NCI-H1436 (cell line): Measurements from ENCODE around the gene C16orf74.
A peak's percentile ranks its signal among the peaks of the same experiment; 100 is the strongest.

Experiments used
- DNase-seq: peaks from one replicate; lab custom pipeline; 2025; lab: John Stamatoyannopoulos, UW

C16orf74 gene

DNA sequence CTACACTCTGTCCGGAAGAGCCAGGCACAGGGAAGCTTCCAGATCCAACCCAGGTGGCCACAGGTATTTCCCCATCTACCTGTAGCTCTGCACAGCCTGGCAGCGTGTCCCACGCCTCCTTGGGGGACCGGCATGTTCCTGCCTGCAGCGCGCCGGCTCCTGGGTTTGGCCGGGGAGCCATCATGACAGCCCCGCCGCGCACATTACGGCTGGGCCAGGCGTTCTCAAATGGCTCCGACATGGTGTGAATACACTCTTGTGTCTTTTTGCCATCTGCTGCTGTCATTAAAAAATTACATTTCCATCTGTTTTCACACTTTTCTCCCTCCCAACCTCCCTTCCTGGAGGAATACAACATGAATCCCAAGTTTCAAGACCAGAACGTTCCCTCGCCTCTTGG, 54.1 kb downstream of the C16orf74 start:
- DNase-seq: no peak

DNA sequence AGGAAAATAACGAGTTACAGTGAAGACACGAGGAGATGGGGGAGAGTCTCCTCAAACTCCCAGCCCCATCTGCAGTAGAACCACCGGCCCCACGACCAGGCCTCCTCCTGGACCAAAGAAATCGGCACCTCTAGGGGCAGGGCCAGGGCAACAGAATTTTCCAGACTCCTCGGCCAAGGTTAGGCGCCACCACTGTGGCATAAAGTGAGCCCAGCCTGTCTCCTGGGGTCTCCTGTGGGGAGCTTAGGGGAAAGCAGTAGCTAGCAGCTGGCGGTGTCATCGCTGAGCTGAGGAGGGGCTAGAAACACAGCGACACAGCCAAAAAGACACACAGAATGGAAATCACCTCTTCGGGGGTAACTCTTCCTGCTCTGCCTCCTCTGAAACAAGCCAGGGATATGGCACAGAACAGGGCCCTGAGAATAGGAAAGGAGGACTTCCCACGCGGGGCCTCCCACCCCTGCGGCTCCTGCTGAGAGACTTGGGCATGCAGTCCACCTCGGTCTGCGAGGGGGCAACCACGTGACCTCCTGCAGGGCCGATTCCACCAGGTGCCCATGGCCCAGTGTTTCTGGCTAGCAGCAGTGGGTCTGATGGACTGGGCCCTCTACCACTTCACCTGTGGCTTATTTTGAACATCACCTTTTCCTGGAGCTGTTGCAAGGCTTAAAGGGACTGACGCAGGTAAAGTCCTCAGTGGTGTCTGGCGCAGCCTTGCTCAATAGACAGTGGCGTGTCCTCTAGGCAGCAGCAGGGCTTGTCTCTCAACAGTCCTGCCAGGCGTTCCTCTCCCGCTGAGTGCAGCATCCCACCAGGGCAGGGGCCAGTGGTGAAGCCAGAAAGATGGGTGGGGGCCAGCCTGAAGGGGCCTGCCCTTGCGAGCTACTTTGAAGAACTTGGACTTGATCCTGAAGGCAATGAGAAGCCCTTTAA, 55.4 kb downstream of the C16orf74 start:
- no peak for DNase-seq

DNA sequence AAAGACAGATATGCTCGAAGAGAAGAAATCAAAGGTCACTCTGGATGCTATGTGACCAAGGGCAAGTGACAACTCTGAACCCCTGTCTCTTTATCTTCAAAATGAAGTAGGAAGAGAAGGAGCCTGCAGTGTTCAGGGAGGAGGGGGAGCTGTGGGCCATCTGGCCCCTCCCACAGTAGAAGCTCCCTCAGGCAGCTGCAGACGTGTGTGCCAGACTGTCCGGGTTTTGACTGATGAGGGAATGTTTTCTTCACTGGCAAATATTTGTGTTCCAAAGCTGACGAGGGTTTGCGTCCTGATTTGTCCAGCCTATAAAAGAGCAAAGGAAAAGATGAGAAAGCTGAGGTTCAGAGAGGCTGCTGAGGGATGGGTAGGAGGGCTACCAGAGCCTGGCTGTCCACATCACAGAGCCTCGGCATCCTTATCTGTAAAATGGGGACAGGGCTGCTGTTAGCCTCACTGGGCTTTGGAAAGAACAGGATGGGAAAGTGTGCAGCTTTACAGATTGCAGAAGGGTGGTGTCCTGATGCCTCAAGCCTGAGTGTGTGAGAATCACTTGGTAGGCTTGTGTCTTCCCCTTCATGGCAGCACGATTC, 60.3 kb downstream of the C16orf74 start:
- DNase-seq: peak; percentile 26

DNA sequence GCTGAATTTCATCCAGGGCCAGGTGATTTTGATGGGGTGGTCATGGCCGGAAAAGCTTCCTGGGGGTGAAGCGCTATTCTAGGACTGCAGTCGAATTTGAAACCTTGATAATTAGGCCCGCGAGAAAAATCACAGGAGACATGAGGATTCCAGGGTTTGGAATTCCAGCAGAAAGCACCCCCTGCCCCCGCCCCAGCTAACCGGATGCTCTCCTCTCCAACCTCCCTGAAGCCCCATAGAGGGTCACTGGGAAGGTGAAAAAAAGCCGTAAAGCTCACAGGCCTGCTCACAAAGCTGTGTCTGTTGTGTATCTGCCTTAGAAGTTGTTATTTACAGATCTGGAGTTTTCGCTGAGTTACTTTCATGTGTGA, 61.0 kb downstream of the C16orf74 start:
- DNase-seq: no peak

DNA sequence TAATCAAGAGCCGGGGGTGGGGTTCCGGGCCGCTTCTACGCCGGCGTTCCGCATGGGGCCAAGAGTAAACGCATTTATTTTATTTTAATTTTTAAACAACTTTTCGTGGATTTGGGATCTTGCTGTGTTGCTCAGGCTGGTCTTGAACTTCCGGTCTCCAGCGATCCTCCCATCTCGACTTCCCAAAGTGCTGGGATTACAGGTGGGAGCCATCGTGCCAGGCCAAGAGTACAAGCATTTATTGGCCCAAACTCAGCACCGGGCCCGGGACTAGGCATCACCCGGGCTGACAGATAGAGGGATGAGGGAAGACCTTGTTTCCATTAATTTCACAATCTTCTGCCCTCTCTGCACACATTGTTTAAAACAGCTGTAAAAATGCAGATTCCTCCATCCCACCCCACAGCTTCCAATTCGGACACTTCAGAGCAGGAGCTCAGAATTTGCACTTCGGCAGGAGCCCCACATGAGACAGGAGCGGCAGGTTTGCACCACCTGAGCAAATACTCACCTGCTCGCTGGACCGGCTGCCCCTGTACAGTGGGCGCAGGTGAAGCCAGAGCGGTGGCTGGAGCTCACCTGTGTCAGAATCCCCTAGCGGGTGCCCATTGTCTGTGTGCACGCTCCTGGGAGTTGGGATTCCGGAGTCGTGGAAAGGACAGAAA, 61.5 kb downstream of the C16orf74 start:
- DNase-seq: no peak

DNA sequence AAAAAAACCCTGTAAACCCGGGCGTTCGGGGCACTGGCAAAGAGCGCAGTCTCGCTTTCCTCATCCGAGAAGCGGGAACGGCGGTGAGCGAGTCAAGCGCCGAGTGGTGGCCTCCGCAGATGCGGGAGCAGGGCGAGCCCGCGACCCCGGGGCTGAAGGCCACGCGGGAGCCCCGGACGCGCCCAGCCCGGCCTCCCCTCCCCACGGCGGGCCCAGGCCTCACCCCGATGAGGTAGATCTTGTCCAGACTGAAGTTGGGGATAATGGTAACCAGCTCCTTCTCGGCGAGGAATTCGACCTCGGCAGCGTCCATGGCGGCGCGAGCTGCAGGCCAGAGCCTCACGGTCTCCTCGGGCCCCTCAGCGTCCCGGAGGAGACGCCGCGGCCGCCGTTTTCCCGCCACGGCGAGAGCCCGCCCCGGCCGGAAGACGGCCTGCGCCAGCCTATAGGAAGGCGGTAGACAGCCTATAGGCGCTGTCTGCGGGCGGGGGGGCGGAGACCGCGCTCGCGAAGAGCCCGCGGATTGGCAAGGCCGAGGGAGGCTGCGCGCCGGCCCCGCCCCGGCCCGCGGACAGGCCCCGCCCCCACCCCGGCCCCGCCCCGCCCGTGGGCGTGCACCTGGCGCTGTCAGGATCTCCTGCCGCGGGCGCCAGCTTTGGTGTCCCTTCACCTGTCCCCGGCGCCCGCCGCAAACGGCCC, 62.2 kb downstream of the C16orf74 start, which contains the start of gene GINS2:
GINS2 (minus strand) TSS at position 369 of the 699 bp plus-strand sequence; CDS start at position 313, 56 bp downstream.
- peak; percentile 93 for DNase-seq

DNA sequence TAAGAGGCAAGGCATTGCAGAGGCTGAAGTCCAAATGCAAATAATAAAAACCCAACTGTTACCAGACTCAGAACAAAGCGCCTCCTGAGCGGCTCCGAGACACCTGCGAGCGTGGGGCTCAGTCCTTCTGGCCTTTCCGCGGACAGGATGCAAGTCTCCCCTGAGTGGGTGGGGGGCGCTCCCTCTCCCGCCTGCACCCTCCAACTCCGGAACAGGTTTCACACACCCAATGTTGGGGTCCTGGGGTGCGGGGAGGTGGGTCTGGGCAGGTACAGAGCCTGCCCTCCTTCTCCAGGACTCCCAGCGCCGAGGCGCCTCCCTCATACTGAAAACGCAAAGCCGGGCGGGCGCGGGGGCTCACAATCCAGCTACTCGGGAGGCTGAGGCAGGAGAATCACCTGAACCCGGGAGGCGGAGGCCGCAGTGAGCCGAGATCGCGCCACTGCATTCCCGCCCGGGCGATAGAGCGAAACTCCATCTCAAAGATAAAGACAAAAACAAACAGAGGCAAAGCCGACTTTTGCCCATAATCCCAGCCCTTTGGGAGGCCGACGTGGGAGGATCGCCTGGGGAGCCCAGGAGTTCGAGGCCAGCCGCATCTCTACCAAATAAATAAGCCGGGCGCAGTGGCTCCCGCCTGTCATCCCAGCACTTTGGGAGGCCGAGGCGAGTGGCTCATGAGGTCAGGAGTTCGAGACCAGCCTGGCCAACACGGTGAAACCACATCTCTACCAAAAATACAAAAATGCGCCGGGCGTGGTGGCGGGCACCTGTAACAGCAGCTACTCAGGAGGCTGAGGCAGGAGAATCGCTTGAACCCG, 63.0 kb downstream of the C16orf74 start:
- DNase-seq: no peak

DNA sequence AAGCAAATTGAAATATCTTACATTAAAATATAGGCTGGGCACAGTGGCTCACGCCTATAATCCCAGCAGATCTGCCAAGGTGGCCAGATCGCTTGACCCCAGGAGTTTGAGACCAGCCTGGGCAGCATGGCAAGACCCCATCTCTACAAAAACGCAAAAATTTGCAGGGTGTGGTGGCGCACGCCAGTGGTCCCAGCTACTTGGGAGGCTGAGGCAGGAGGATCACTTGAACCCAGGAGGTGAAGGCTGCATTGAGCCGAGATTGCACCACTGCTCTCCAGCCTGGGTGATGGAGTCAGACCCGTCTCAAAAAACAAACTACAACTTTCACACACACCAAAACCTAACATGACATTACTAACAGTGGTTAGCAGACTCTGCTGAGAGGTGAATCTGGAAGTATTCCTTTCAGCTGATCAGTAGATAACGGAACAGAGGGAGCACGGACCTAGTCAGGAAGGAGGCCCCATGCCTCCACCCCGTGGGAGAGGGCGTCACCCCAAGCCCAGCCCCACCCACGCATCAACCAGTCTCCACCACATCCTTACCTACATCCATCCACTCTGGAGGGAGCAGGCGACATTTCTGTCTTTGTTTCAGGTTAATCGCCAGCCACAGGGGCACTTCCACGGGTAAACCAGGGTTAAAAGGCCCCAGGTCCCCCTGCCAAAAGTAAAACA, 63.8 kb downstream of the C16orf74 start:
- no peak for DNase-seq

DNA sequence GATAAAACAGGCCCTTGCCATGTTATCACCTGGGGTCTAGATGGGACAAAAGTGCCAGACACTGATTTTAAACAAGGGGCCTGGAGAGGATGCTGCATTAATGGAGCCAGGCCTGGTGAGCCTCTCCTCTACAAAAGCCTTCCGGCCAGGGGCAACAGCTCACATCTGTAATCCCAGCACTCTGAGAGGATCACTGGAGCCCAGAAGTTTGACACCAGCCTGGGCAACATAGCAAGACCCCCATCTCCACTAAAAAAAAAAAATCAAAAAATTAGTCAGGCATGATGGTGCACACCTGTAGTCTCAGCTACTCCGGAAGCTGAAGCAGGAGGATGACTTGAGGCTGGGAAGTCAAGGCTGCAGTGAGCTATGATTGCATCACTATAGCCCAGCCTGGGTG, 65.6 kb downstream of the C16orf74 start:
- no peak for DNase-seq

DNA sequence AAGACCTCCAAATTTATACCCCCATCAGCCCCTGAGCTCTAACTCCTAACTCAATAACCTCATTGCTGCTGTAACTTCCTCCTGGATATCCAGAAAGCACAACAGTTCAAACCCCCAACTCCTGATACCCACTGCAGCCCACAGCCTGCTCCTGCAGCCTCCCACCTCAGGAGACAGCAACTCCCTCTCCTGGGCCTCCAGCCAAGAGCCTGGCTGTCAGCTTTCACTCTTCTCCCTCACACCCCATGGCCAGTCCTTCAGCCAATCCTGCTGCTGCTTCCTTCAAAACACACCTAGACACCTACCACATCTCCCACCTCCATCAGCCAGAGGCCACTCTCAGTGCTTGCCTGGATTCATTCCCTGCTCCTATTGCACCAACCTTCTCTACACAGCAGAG, 67.5 kb downstream of the C16orf74 start:
- DNase-seq: no peak

DNA sequence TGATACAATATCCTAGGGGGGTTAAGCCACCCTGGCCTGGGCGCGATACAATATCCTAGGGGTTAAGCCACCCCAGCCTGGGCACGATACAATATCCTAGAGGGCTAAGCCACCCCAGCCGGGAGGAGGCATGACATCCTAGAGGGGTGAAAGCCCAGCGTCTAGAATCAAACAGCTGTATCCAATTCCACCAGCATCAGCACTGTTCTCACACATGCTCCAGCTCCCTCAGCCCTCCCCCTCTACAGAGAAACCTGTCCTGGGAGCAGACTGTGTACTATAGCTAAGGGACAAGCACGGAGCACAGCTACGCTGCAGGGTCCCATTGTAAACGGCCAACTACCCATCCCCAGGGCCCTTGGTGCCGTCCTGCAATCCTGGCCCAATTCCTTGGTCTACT, 68.4 kb downstream of the C16orf74 start:
- DNase-seq: no peak

DNA sequence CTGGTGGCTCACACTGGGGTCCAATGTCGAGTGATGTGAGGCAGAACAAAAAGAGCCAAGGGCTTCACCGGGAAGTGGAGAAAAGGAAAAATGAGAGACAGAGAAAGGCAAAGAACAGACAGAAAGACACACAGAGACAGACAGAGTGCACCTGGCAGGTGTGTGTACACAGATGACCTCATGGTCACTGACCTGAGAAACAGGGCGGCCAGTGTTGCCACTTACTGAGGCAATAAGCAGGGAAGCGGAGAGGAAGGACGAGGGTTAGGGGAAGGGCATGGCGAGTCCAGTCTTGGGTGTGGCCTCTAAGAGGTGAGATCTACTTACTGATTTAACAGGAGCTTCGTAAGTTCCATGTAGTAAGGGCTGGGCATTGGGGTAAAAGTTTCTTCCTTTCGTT, 69.6 kb downstream of the C16orf74 start:
- DNase-seq: no peak

DNA sequence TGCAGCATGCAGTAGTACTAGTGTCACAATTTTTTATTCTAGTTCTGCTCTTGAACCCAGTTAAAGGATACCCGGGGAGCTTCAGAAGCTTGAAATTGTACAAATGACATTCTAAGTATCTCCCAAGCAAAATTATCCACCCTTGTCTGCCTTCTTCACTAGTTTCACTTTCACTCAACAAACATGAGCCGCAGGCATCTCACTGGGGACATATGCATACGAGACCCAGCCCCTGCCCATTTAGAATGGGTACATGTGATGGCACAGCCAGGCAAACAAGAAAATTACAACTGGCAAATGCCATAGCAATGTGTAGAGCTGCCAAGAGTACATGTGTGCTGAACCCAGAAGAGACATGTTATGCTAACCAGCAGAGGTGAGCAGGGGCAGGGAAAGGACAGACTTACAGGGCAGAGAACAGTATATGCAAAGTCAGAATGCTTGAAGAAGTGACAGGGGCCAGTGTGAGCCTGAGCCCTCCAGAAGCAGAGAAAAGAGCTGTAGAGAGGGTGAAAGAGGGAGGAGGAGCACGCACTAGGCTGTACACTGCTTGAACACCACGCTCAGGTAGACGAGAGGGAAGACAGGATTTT, 70.4 kb downstream of the C16orf74 start:
- DNase-seq: no peak

DNA sequence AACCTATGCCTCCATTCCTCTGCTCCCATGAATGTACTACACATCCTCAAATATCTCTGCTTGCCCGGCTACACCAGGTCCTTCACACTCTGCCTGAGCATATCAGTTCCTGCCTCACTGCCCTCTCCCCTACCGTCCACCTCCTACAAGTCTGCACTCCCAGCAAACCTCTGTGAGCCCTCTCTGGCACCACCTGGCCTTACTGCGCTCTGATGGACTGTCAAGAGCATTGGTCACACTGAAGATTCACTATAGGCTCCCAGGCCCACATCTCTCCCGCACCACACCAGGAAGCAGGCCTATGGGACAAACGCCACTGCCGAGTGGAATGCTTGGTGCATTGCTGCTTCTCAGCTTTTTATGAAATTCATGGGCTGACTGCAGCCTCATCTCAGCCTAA, 71.0 kb downstream of the C16orf74 start:
- no peak for DNase-seq

DNA sequence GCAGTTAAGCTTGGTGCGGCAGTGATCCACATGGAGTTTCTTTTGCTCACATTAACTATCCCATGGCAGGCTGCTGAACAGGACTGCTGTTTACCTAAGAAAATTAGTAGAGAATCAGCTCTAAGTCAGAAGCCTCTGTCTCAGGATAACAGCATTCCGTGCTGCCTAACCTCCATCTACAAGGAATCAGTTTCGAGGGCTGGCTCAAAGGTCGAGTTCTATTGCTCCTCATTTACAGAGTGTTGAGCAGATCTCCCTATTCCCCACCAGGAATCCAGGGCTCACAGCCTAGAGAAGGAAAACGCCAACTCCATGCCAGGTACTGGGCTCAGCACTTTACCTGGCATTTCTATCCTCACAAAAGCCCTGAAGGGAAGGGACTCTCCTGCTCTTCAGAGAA, 72.1 kb downstream of the C16orf74 start:
- DNase-seq: no peak

DNA sequence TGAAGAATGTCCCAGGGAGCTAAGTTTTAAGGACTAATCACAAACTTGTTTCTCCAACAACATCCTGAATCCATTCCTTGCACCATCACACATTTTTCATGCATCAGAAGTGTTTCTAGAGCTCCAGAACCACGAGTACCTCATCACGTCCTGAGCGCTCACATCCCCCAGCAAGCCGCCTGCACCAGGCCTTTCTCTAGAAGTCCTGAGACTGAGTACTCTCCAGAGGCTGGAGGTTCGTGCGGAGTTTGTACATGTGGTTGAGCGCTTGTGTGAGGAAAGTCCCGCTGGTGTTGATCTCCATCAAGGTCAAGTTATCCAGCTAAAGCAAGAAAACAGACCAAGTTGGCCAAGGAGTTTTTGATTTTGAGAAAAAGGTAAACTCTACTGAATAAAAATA, 72.9 kb downstream of the C16orf74 start:
- no peak for DNase-seq

DNA sequence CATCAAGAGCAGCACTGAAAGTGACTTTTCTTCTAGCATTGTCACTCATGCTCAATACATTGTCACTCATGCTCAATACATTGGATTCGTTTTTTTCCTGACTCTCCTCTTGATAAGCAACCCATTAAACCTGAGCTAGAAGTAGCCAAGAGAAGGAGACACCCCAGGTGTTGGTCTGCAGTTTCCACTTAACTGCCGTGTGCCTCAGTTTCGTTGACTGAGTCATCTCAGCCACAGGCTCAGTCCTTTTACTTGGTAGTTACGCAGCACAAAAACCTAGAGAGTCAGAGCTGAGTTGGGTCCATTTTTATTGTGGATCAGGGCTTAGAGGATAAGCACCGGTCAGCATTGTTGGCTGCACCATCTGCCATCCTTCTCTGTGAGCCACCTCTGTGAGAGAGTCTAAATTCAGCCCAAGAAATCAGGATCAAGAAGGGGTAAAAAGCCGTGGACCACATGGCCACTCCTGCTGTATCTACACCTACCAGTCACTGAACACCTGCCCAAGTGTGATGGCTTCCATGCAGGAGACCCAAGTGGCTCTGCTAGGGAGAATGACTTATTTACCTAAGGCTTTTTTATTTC, 73.4 kb downstream of the C16orf74 start:
- no peak for DNase-seq

DNA sequence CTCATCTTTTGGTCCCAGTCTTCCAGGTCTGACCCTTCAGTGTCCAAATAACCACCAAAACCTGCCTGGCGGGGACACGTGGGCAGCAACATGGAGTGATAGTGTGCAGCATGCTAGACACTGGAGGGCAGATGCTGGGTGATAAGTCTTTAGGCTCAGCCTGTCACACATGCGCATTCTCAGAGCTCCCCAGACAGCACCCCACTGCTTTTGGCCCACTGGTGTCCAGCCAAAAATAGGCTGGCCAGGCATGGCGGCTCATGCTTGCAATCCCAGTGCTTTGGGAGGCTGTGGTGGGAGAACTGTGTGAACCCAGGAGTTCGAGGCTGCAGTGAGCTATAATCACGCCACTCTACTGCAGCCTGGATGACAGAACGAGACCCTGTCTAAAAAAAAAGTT, 74.4 kb downstream of the C16orf74 start:
- DNase-seq: no peak

DNA sequence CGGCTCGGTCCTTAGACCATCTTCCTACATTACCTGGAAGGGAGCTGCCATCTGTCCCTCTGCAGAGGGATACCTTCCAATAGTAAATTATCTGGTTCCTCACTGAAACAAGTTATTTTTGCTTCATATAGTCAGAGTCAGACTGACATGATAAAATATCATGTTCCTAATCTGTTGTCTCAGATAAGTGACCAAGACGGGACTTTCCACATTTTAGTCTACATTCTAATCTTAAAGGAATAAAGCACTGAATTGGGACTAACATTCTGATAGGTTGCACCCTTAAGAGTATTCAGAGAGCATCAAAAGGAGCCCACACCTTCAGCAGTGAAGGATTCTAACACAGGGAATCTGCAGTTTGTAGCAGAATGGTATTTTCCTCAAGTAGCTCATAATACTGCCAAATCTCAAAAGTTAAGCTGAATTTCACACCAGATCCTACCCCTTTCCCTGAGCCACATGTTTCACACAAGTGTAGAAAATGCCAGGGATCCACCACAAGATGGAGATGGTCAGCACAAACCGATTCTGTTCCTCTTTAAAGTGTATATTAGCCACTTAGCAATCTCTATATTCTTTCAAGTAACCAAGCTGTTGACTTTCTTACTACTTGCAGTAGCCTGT, 75.5 kb downstream of the C16orf74 start:
- DNase-seq: no peak

DNA sequence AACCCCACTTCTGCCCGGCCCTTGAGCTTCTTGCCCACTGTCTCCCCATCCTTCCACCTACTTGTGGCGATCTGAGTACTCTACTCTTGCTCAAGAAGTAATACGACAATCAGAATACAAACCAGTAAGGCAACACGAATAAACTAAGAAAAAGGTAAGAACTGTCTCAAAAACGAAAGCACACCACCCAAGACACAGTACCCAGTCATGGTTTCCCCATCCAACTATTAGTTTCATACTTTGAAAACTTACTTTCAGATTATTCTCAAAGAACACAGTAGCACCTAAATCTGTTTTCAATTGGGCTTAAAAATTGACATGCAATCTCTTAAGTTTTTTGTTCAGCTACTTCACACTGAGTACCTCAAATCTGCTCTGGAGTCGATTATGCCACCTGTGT, 76.1 kb downstream of the C16orf74 start:
- DNase-seq: no peak
